Hematopoietic multipotent progenitor cell treated with erythropoietin and hydrocortisone succinate and interleukin-3 and kit ligand, for 6 days (in vitro differentiated cells): ENCODE results near the gene TMEM121.

ENCODE experiments used
- DNase-seq: peaks from one replicate; pipeline ENCODE4 v3.0.0-alpha.2; 2015

The TMEM121 gene

DNA sequence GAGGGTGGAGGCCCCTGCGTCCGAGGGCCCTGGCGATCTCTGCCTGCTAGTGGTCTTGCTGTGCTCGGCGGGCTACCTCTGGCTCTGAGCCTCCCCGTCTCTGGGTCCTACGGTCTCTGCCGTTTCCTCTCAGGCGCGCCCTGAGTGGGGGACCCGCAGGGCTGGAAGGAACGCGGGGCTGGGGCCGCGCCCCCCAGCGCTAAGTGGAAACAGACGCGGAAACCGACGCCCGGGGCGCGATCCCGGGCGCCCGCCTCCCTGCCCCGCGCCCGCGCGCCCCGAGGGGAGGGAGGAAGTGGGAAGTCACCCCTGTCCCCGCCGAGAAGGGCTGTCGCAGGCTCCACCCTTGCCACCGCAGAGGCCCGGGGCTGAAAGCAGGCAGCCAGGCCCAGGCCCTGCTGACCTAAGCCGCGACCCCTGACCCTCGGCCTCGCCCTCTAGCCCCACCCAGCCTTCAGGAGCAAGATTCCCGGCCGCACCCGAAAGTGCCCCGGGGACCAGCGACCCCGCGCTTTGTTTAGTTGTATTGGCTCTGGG is 38.9 kb upstream of the TMEM121 start:
- peak; percentile 60 for DNase-seq

DNA sequence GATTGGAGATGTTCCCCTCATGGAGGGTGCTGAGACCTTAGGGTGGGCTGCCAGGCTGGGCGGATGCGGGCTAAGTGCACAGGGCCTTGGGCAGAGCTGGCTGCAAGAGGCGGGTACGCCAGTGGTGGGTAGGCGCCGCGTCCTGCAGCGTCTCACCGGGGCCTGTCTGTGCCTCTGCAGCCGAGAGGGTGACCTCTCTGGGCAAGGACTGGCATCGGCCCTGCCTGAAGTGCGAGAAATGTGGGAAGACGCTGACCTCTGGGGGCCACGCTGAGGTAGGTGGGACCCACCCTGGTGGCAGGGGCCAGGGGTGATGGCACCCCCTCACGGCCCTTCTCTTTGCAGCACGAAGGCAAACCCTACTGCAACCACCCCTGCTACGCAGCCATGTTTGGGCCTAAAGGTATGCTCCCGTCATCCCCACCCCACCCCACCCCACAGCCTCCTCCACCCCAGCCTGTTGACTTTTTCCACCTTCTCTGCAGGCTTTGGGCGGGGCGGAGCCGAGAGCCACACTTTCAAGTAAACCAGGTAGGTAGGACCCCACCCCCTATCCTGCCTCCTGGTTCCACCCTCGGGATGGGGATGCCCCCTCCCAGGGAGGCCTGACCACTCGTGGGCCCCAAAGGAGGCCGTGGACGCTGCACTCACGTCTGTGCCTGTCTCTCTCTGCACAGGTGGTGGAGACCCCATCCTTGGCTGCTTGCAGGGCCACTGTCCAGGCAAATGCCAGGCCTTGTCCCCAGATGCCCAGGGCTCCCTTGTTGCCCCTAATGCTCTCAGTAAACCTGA is 38.2 kb upstream of the TMEM121 start:
- no peak for DNase-seq

DNA sequence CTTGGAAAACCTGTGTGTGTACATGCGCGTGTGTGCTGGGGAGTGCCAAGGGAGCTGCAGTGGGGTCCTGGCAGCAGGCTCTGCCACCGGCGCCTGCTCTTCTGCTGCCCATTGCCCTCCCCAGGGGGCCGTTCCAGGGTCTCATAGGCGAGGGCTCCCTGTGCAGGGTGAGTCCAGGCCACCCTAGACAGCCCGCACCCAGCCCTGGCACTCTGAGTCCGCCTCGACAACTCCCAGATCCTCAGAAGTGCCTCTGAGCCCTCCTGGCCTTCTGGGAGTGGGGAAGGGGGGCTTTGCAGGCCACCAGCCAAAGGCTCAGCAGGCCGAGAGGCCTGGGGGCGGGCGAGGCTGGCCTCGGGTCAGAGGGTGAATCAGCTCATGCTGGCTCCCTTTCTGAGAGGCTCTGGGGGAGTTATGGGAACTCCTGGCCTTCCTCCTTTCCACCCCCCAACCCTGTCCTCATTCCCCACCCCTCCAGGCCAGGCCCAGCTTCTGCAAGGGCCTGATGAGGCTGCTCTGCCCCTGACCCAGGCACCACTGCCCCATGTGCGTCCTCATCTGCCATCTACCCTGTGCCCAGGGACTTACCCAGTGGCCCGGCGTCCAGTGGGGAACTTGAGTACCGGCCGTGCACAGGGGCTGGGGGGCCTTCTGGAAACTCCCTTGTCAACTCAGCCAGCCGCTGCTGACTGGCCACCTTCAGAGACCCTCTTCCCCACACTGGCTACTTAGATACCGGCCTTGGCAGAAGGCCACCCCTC is 37.4 kb upstream of the TMEM121 start:
- DNase-seq = no peak

DNA sequence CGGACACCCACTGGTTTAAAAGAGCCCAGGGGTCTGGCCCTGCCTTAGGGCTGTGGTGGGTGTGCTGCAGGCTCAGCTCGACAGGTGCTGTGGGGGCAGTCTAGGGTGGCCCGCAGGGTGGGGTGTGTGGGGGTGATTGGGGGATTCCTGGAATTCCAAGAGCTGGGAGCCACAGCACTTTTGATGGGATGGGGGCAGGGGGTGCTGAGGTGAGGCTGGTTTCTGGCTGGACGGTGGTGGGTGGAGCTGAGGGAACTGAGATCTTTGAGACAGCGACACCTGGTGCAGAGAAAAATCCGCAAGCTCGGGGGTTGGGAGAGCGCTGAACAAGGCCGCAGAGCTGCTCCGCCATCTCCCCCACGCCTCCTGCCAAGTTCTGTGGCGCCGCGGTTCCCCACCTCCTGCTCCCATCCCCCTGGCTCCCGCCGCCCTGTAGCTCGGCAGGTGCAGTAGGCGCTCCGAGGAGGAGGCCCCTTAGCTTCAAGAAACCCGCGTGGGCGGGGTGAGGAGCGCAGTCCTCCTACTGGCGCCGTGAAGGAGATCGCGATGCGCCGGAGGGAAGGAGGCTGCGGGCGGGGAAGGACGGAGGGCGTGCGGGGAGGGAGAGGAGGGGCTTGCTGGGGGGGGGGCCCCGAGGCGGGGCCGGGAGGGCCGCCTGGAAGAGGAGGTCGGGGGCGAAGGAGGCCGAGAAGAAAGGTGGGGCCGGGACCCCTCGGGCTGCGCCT is 36.7 kb upstream of the TMEM121 start:
- peak; percentile 93 for DNase-seq

DNA sequence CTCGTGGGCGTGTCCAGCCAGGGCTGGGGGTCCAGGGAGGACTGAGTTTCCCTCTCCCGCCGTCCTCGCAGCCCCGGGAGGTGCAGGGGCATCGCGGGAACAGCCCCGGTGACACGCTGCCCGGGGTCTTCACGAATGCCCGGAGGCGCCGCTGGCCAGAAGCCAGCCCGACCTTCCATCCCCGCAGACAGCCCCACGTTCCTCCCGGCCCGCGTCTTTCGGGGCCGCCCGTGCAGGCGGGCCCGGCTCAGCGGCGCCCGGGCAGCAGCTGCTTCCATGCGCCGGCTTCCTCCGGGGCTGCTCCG is 36.2 kb upstream of the TMEM121 start:
- DNase-seq = no peak

DNA sequence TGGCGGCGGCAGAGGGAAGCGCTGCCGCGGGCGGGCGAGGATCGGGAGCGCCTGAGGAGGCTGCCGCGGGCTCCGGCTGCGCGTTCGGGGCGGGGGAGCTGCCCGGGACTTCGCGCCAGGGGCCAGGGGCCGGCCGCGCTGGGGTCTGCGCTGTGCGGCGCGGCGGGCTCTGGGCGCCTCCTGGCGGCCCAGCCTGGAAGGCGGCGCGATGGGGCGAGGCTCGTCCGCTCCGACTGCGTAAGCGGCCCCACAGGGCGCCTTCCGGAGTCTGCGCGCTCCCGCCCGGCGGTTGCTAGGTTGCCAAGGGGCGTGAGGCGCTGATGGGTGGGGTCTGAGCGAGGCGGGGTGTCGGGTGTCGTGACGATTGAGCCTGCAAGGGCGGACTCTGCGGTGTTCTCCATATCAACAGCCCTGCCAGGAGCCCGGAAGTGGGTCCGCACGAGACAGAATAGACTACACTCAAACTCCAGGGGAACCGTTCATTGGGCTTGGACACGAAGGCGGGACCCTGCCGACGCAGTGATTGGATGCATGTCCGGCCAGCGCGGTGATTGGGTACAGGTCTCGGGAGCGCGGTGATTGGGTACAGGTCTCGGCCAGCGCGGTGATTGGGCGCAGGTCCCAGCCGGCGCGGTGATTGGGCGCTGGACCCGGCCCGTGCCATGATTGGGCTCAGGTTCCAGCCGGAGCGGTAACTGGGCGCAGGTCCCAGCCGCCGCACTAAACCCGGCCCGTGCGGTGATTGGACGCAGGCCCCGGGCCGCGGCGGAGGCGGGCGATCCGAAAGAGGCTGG is 35.6 kb upstream of the TMEM121 start, which contains the start of gene TEDC1:
Gene TEDC1, plus strand, starts transcription at position 675 of the 794 bp plus-strand sequence. CDS start 130 bp downstream, outside the sequence.
- peak; percentile 100 for DNase-seq

DNA sequence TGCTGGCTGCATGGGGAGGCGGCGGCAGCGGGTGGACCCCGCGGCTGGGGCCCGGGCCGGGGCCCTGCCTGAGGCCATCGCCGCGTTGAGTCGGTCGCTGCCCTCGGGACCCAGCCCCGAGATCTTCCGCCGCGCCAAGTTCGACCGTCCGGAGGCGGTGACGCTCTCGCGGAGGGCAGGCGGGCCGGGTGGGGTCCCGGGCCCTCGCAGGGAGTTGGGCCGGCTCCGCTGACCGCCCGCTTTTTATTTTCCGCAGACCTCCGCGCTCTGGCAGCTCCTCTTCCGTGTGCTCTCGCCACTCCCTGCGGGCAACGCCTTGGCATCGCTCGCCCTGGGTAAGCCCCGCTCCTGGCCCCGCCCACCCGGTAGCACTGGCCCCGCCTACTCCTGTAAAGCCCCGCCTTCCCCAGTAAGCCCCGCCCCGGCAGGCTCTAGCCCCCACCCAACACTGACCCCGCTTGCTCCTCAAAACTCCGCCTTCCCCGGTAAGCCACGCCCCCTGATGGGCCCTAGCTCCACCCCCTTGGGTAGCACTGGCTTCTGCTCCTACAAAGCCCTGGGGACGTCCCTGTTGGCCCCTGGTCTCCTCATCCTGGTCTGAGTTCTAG is 34.9 kb upstream of the TMEM121 start:
- DNase-seq = peak; percentile 94

DNA sequence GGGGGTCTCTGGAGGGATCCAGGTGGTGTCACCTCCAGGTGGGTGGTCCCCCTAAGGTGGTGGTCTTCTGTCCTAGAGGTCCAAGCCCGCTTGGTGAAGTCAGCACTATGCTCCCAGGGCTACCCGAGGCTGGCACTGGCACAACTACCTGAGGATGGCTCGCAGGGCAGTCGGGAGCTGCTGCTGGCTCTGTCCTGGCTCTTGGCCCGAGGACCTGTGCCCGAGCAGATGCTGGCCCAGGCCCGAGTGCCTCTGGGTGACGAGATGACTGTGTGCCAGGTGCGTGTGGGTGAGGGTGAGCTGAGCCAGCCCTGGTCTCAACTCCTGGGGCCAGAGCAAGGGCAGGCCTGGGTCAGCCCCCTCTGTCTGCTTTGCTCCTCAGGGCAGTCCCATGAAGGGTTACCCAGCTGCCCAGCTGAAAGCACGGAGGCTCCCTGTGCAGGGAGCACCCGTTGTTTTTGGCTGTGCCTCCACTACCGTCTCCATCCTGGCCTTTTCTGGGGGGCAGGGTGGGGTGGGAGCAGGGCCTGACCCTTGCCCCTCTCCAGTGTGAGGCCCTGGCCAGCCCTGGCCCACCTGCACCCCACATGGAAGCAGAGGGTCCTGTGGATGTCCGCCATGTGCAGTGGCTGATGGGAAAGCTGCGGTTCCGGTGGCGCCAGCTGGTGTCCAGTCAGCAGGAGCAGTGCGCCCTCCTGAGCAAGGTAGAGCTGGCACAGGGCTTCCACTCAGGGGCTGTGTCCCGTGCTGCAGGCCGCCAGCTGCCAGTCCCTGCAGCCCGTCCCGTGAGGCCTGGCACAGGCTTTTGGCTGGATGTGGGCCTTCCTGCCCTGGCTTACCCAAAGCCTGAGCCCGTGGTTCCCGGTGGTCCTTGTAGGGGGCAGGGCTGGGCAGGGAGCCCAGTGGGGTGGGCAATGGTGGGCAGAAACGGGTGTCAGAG is 34.1 kb upstream of the TMEM121 start:
- no peak for DNase-seq

DNA sequence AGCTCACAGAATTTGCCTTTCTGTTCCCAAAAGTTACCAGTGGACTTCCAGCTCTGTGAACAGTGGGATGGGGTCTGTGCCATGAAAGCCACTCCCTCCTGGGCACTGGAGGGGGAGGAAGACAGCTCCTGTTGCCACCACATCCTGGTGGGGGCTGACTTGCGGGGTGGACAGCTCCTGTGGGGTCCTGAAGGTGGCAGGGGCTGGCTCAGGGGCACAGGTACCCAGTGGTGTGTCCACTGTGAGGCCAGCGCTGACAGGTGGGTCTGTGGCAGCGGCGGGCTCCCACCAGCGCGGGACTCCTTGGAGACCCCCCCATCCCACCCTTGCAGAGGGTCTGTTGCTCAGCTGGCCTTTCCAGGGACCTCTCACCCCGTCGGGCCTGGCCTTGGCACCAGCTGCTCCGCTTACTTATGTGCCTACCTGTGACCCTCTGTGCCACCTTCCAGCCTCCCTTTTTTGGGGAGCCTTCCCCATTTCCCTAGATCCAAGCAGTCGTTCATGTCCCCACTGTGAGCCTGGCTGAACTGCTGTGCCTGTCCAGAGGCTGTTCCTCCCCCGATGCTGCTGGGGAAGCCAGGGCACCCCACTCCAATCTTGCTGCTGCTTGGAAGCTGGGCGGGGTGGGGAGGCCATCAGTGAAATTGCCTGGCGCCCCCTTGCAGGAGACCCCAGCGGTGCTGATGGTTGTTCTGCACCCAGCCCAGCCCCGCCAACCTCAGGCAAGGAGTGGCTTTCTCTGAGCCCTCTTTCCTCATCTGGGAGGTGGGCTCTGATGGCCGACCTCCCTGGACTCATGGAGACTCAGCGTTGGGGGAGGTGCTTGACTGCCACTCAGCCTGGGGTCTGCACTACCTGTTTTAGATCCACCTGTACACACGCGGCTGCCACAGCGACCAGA is 33.2 kb upstream of the TMEM121 start:
- no peak for DNase-seq

DNA sequence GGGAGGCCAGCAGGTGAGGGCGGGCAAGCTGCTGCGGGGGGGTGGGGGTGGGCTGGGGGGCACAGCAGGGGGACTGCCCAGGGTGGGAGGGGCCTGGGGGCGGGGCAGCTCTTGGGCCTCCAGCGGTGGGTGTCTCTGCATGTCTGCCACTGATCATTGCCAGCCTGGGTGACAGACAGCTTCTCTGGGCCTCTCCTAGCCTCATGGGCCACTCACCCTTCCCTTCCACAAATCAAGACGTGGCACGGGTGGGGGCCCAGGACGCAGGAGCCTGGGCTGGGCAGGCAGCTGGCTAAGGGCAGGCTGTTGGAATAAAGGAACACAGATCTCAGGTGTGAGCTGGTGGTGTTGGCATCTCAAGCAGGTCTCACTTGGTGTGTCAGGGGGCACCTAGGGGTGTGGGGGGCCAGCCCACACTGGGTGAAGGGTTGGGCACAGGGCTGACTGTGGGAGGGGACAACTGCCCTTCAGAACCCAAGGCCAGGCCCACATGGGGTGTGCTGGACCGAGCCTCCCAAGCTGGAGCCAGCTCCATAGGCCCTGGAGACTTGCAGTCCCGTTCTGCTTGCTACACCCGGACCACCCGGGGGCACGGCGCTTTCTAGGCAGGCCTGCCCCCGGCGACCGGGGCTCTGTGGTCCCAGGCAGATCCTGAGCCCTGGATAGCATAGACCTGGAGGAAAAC is 32.3 kb upstream of the TMEM121 start:
- DNase-seq = no peak

DNA sequence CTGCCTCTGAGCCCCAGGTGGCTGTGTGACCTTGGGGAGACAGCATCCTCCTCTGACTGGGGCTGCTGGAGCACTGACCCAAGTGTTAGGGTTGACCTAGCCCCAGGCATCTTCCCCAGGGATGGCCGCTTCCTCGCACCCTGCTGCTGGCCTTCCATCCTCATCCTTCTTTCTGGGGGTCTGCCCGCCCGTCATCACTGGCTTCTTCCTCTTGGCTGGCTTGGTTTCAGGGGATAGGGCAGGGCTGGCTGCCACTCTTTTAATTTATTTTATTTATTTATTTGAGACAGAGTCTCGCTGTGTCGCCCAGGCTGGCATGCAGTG is 31.8 kb upstream of the TMEM121 start:
- no peak for DNase-seq

DNA sequence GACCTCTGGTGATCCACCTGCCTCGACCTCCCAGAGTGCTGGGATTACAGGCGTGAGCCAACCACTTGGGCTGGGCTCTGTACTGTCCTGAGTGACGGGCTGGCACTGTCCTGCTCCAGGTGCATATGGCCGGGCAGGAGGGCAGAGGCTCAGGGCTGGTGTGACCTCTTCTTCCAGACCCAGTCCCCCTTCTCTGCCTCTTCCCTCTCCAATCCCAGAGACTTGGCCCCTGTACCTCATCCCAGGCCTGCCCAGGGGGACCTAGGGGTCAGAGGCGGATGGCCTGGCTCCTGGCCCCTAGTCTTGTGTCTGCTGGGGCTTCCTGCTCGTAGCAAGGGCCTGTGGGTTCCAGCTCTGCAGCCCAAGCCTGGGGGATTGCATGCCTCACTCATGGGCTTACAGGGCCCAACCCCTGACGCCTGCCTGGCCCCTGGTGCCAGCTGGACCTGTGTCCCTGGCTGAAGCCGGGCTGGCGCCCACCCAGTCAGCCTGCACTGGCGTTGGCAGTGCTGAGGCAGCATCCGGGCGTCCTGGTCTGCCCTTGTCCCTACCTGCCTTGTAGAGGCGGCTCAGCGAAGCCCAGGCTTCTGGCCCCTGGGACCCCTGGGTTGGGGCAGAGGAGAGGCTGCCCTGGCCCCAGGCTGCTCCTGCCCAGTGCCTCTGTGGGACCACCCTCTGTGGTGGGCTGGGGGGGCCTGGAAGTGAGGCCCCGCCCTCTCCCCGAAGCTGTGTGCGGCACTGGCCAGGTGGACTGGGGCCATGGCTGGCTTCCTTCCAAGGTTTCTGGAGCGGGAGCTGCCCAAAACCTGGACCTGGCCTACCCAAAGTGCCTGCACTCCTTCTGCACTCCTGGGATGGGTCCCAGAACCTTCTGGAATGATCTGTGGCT is 31.0 kb upstream of the TMEM121 start:
- DNase-seq = no peak

DNA sequence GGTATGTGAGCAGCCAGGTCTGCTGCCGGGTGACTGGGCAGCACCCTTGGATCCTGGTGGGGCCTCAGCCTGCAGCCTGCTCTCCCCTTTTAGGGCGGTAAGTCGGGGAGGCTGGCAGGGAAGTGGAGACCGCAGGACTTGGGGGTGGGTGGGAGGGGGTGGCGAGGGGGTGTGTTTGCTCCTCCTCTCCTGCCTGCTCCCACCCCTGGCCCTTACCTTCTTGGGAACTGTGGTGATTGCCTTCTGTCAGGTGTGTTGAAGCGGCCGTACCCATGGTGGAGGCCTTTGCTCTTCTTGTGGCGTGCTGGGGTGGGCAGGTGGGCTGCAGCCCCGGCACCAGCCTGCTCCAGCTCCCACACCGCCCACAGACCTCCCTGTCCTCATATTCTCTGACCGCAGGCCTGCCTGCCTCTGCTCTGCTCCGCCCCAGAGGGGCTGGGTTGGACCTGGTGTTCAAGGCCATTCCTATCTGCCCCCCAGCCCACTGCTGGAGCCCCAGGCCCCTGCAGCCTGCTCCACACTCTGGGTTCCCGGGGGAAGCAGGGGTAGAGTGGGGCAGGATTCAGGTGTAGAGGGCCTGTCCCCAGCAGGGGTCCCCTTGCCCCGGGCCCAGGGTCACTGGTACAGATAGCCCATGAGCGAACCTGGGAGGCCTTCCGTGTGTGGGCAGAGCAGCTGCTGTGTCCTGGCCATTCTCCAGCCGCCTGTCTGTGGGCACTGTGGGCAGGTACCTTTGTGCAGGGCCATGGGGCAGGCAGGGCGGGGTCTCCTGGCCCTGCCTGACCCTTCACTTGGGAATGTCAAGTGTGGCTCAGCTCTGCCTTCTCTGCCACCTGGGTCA is 30.2 kb upstream of the TMEM121 start:
- DNase-seq = no peak

DNA sequence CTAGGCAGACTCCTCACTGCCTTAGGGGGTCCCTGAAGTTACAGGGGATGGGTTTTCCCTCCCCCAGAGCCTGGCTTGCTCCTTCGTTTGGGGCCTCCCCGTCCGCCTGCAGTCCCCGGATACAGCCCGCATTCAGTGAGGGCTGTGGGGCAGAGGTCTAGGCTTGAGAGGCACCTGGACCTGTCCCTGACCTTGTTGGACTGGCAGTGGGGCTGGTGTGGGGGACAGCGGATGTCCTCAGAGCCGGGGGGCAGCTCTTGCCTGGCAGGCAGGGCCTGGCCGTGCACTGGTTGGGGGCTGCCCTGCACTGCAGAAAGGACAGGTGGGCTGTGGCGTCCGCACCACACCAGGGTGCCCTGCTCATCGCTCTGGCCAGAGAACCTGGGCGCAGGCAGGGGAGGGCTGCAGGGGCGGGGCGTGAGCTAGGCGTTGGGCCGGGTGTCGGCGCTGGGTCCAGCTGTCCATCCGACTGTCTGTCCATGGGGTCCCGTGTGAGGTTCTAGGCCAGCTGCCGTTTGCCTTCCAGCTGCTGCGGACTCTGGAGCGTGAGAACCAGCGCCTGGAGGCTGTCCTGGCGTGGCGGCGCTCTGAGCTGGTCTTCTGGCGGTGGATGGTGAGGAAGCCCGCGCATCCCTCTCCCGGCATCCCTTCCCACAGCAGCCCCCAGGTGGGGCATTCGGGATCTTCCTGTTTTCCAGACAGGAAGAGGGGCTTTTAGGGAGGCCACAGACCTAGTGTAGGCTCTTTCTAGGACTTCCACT is 29.4 kb upstream of the TMEM121 start:
- no peak for DNase-seq

DNA sequence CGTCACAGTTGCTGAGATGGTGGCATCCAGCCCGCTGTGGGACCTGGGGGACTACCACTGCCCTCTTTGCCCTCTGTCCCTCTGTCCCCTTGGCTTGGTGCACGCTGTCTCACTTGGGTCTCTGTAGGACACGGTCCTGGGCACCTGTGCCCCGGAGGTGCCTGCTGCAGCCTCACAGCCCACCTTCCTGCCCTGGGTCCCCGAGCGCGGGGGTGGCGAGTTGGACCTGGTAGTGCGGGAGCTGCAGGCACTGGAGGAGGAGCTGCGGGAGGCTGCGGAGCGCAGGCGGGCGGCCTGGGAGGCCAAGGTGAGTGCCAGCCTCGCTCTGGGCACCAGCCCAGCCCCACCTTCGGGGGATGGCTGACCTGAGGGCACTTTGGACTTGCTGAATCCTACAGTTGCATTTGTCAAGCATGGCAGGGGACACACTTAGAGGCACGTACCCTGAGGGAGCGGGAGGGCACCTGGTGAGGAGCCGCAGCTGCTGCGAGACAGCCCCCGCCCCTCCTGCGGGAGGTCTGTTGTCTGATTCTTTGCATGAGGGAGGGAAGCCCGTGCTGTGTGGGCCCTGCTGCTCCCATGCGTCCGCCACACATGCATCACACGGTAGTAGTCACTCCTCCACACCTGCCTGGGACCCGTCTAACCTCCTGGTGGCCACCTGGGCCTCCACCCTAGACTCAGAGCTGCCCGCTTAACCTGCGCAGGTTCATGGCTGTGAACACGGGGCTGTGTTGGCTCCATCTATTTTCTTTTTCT is 28.5 kb upstream of the TMEM121 start:
- no peak for DNase-seq
